LNCaP clone FGC (cell line): ENCODE data around the gene OPA3.

ENCODE experiments used
- DNase-seq: peaks from one replicate; pipeline ENCODE4 v3.0.0-alpha.2; 2011; ENCODE audit warnings: low read depth
- H3K4me3 ChIP-seq: 2 replicates; pipeline ENCODE4 v1.5.1; 2011; ENCODE audit warnings: mild to moderate bottlenecking, low read depth, low read length, control low read depth
- TF ChIP-seq, protein P1 (sequence below): IDR thresholded peaks from 2 replicates; pipeline ENCODE4 v1.5.1; 2012; ENCODE audit warnings: mild to moderate bottlenecking; ENCODE audit not compliant: control insufficient read depth, insufficient read depth; ENCODE audit errors: extremely low read depth

Gene OPA3

DNA sequence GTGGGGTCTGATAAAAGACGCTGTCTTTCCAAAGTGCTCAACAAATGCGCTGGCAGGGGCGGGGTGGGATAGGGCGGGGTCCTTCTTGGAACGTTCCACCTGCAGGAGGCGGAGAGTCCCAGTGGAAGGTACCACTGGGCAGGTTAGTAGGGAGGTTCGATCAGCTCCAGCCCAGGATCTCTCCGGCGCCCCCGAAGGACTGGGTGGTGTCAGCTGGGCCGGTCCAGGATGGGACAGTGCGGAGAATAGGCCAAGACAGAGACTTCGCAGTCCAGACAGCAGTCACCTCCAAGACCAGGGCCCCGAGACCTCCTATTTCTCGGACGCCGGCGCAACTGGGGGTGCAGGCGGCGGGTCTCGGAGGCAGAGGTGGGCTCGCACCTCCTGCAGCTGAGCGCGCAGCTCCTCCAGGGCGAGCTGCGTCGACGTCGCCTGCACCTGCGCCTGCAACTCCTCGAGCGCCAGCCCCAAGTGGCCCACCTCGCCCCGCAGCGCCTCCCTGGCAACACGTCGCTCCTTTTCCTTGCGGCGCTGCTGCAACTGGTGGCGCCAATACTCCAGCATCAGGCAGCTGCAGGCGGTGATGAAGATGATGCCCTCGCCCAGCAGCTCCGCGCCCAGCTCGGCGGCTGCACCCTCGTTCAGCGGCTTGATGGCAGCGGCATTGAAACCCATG, 55.7 kb downstream of the OPA3 start:
- TF ChIP-seq, protein P1, sequence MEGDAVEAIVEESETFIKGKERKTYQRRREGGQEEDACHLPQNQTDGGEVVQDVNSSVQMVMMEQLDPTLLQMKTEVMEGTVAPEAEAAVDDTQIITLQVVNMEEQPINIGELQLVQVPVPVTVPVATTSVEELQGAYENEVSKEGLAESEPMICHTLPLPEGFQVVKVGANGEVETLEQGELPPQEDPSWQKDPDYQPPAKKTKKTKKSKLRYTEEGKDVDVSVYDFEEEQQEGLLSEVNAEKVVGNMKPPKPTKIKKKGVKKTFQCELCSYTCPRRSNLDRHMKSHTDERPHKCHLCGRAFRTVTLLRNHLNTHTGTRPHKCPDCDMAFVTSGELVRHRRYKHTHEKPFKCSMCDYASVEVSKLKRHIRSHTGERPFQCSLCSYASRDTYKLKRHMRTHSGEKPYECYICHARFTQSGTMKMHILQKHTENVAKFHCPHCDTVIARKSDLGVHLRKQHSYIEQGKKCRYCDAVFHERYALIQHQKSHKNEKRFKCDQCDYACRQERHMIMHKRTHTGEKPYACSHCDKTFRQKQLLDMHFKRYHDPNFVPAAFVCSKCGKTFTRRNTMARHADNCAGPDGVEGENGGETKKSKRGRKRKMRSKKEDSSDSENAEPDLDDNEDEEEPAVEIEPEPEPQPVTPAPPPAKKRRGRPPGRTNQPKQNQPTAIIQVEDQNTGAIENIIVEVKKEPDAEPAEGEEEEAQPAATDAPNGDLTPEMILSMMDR: no peak
- DNase-seq: no peak
- H3K4me3 ChIP-seq: no peak overlapping the region

DNA sequence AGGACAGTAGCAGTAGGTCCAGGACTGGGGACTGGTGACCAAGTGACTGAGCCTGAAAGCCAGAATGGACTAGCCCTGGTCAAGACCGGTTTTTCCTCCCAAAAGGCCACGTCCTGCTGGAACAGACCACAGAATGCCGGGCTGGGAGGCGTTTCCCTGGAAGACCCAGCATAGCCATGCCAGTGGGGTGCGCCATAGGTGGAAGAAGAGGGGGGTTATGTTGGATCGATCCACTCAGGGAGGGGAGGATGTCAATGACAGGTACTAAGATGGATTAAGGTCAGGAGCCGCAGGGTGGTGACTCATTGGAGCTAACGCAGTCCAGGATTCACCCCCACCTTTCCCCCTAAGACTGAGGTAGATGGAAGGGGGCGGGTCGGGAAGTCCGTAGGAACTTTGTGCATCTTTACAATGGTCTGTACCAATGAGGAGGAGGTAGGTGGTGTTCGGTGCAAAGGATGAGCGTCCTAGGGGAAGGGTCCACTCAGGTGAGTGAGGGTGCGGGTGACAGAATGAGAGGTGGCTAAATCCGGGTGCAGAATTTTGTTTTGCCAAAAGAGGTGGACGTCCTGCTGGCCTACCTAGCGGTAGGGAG, 56.4 kb downstream of the OPA3 start:
- TF ChIP-seq, protein P1: no peak
- DNase-seq: no peak
- no peak overlapping the region for H3K4me3 ChIP-seq

DNA sequence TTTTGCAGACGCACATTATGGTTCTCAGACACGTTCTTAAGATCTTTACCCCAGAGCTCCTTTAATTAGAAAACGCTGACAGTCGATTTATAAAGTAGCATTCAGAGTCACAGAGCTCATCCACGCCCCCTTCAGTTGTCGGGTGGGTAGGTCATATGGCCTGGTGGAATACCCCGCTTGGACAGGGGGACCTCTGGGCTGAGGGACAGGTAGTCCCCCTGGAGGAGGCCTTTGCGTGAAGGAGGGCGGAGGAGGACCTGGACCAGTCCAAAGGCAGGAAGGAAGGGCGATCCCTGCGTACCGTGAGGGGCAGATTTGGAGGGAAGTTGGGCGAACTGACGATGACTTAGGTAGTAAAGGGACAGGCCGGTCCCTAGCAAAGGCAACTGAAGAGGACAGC, 56.9 kb downstream of the OPA3 start:
- H3K4me3 ChIP-seq: no peak overlapping the region
- DNase-seq: no peak
- TF ChIP-seq, protein P1: no peak

DNA sequence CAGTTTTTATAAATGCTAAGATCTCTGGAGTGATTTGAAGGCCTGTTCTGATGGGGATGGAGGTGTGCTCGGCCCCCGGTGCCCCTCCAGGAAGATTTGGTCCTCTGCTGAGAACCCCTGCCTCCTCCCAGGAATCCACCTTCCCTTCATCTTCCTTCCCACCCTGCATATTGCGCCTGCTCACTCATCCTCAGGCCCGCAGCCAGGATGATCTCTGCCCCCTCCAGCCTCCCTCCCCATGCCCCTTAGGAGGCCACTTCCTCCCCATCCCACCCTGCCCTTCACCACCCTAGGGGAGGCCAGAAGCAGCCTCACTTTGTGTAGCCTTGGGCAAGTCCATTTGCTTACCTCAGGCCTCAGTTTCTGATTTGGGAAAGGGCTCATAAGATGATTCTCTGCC, 57.6 kb downstream of the OPA3 start:
- no peak for DNase-seq
- TF ChIP-seq, protein P1: no peak
- no peak overlapping the region for H3K4me3 ChIP-seq

DNA sequence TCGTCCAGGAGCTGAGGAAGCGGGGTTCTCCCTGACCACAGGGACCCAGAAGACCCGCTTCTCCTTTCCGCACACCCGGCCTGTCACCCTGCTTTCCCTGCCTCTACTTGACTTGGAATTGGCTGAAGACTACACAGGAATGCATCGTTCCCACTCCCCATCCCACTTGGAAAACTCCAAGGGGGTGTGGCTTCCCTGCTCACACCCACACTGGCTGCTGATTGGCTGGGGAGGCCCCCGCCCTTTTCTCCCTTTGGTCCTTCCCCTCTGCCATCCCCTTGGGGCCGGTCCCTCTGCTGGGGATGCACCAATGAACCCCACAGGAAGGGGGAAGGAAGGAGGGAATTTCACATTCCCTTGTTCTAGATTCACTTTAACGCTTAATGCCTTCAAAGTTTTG, 58.5 kb downstream of the OPA3 start:
- no peak for DNase-seq
- TF ChIP-seq, protein P1: no peak
- H3K4me3 ChIP-seq: no peak overlapping the region

DNA sequence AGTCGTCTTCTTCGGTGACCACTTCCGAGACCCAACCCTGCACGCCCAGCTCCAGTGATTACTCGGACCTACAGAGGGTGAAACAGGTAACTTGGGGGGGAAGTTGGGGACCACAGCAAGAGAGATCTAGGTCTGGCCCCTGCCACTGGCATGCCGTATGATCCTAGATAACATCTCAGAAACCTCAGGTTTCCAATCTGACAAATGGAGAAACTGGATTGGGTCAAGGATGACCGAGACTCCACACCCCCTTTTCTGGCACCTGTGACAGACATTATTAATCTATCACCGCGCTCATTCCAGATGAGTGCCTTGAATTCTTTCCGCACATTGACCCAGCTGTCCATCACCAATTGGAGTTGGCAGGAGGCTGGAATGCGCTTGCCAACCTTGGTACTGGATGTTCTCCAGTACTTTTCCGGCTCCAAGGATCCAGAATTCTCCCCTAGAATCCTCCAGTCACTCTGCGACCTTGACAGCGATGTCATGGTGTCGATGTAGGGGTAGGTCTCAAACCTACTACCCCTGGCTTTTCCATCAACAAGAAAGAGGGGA, 60.0 kb downstream of the OPA3 start:
- TF ChIP-seq, protein P1: no peak
- no peak overlapping the region for H3K4me3 ChIP-seq
- no peak for DNase-seq
